Osteocyte (in vitro differentiated cells): ENCODE results near the gene LPCAT2. TPM values are rescaled to one million over a fixed set of nuclear protein-coding genes. Genes with fewer than 3 reads are reported as not detected.

Source experiments
- DNase-seq: peaks from one replicate; pipeline ENCODE4 v3.0.0; 2021; ENCODE audit warnings: mixed read lengths; ENCODE audit not compliant: unreplicated experiment; ENCODE audit errors: extremely low spot score
- H3K27ac Mint-ChIP-seq: one replicate; pipeline ENCODE4 v1.8.0; 2021; ENCODE audit warnings: mild to moderate bottlenecking, mixed read lengths; ENCODE audit not compliant: unreplicated experiment
- H3K27me3 Mint-ChIP-seq: one replicate; pipeline ENCODE4 v1.8.0; 2021; ENCODE audit warnings: mixed read lengths; ENCODE audit not compliant: unreplicated experiment
- H3K36me3 Mint-ChIP-seq: one replicate; pipeline ENCODE4 v1.8.0; 2021; ENCODE audit warnings: mixed read lengths; ENCODE audit not compliant: unreplicated experiment
- H3K4me1 Mint-ChIP-seq: one replicate; pipeline ENCODE4 v1.8.0; 2021; ENCODE audit warnings: mixed read lengths; ENCODE audit not compliant: unreplicated experiment
- H3K4me3 Mint-ChIP-seq: one replicate; pipeline ENCODE4 v1.8.0; 2021; ENCODE audit warnings: mild to moderate bottlenecking, moderate library complexity, mixed read lengths; ENCODE audit not compliant: unreplicated experiment
- H3K9me3 Mint-ChIP-seq: one replicate; pipeline ENCODE4 v1.8.0; 2021; ENCODE audit warnings: mixed read lengths; ENCODE audit not compliant: unreplicated experiment
- total RNA-seq: library from RNA; stranded (reverse); gene quantifications from 2 replicates; pipeline ENCODE4 v1.2.1, GENCODE V29; 2021
- TF ChIP-seq, protein P1 (sequence below): fragments of 200-600 bp; sonication (generic); IDR thresholded peaks from 2 replicates; pipeline ENCODE4 v1.5.0; 2021; ENCODE audit warnings: antibody characterized with exemption, mild to moderate bottlenecking, moderate library complexity

LPCAT2 gene
- total RNA-seq, 1 donor from 2014 or later, result 9.6 TPM

DNA sequence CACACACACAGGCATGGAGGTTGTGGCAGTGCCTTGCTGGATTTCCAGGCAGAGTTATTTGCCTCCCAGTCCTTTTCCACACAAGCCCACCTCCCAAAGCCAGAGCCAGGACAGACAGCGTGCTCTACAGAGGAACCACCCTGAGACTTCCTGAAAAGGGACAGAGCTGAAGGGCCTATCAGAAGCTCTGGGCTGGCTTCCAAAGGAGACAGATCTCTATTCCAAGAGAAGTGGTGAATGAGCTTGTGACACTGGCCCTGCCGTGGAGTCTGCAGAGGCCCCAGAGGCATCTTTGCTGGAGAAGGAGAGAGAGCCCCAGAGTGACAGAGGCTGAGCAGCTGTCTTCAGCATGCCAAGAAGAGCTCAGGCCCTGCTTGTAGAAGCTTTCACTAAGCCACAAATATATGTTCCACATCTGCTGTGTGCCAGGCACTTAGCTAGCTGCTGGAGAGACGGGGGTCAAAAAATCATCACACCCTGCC lies 8.3 kb upstream of the LPCAT2 start:
- peak; percentile 82 for DNase-seq
- peaks cover 63% of the 10 kb centered on the region for H3K4me1 Mint-ChIP-seq
- TF ChIP-seq, protein P1, sequence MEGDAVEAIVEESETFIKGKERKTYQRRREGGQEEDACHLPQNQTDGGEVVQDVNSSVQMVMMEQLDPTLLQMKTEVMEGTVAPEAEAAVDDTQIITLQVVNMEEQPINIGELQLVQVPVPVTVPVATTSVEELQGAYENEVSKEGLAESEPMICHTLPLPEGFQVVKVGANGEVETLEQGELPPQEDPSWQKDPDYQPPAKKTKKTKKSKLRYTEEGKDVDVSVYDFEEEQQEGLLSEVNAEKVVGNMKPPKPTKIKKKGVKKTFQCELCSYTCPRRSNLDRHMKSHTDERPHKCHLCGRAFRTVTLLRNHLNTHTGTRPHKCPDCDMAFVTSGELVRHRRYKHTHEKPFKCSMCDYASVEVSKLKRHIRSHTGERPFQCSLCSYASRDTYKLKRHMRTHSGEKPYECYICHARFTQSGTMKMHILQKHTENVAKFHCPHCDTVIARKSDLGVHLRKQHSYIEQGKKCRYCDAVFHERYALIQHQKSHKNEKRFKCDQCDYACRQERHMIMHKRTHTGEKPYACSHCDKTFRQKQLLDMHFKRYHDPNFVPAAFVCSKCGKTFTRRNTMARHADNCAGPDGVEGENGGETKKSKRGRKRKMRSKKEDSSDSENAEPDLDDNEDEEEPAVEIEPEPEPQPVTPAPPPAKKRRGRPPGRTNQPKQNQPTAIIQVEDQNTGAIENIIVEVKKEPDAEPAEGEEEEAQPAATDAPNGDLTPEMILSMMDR, result no peak
- H3K36me3 Mint-ChIP-seq, result peaks cover 32% of the 10 kb centered on the region
- no peaks in the 10 kb centered on the region for H3K9me3 Mint-ChIP-seq
- H3K4me3 Mint-ChIP-seq, result peak overlapping the region; percentile 7
- H3K27me3 Mint-ChIP-seq, result no peaks in the 10 kb centered on the region
- peak overlapping the region; percentile 92 for H3K27ac Mint-ChIP-seq

DNA sequence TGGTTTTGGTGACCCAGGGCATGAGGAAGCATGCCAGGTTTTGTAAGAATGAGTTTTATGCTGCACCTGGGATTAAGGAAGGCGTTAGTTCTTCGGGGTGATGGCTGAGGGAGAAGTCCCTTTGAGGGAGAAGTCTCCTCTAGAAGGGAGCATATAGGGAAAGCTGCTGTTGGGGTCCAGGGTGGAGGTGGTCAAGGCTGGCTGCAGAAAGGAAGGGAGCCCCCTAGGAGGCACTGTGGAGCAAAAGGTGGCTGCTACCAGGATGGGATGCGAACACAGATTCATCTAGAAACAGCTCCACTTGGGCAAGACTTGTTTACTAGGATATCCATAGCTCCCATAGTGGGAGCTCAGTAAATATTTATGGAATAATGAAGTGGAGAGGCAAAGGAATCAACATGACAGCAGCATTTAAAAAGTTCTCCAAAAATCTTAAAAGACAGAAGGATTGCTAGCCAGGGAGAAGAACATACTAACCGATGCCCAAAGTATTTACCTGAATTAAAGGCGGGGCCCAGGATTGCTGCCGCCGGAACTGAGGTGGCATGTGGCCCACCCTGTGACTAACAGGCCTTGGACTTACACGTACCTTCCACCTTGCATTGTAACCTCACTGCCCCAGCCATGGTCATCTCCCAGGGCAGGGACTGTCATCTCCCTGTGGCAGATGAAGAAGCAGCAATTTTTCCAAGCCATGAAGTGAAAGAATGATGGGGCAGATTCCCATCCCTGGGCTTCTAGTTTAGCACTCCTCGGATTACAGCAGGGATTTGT lies 7.1 kb upstream of the LPCAT2 start:
- Mint-ChIP-seq H3K9me3 (no peaks in the 10 kb centered on the region), H3K4me1 (peaks cover 63% of the 10 kb centered on the region)
- DNase-seq, result no peak

GRCh38 chr16:55502801-55503366 lies 6.0 kb upstream of the LPCAT2 start:
- TF ChIP-seq, protein P1, result no peak
- H3K27me3 Mint-ChIP-seq, result no peaks in the 10 kb centered on the region
- peak; percentile 85 for DNase-seq
- peak overlapping the region; percentile 44 for H3K27ac Mint-ChIP-seq
- peaks cover 34% of the 10 kb centered on the region for H3K36me3 Mint-ChIP-seq
- no peak overlapping the region for H3K4me3 Mint-ChIP-seq
- peaks cover 63% of the 10 kb centered on the region for H3K4me1 Mint-ChIP-seq
- no peaks in the 10 kb centered on the region for H3K9me3 Mint-ChIP-seq

More for the DNA sequence above, 7.1 kb upstream of the LPCAT2 start:
- H3K36me3 Mint-ChIP-seq, result peaks cover 36% of the 10 kb centered on the region
- H3K27ac Mint-ChIP-seq, result peak overlapping the region; percentile 37
- TF ChIP-seq, protein P1, result peak; percentile 36
- H3K27me3 Mint-ChIP-seq, result no peaks in the 10 kb centered on the region
- no peak overlapping the region for H3K4me3 Mint-ChIP-seq

- H3K4me3 Mint-ChIP-seq, result no peak overlapping the region
- no peaks in the 10 kb centered on the region for H3K27me3 Mint-ChIP-seq
- peaks cover 26% of the 10 kb centered on the region for H3K36me3 Mint-ChIP-seq
- H3K9me3 Mint-ChIP-seq, result no peaks in the 10 kb centered on the region
- peaks cover 54% of the 10 kb centered on the region for H3K4me1 Mint-ChIP-seq
- TF ChIP-seq, protein P1, result no peak
- DNase-seq, result no peak
- H3K27ac Mint-ChIP-seq, result no peak overlapping the region
These were observed 4.9 kb upstream of the LPCAT2 start for GRCh38 chr16:55503726-55504550.
